Measurements from ENCODE around the gene TAX1BP1.

TAX1BP1 gene

DNA sequence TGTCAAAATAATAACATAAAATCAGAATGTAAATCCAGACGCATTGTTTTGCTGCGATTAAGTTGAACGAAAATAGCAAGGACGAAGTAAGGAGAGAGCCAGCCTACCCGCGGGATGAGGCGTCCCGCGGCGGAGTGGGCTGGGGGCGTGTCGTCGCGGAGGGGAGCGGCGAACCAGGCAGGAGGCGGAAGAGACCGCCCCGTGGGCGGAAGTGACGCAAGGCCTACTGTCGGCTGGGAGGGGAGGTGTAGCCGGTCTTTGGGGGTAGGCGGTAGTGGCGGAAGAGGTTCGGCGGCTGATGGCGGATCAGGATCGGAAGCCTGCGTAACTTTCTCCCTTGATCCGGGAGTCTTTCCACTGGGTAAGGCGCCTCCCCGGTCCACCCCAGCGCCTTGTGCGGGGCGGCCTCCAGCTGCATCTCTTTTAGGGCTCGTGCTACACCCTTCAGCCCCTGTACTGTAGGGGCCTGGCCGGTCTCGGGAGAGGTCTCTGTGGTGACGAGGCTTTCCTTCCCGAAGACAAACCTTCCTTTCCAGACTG lies at the start of gene TAX1BP1:
Gene TAX1BP1 (plus strand): TSS at position 254 of the 540 bp plus-strand sequence. CDS start 8,363 bp downstream, outside the sequence.
- DNase-seq = peak; percentile 86

DNA sequence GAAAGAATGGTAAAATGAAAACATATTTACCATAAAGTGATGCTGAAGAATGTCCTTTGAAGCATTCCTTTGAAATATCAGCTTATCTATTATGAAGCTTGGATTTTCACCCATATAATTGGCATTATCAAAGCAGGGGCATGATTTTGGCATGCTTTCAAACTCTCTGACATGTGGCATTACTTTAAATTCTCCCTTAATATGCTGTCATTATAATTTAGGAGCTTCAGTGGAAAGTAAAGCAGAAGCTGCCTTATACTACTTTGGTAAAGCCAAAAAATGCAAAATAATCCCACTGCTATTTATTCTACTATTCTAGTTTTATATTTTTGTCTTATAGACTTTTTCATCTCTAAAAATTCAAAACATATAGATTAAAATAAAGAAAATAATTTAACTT lies 49.3 kb upstream of the TAX1BP1 start:
- DNase-seq = no peak

DNA sequence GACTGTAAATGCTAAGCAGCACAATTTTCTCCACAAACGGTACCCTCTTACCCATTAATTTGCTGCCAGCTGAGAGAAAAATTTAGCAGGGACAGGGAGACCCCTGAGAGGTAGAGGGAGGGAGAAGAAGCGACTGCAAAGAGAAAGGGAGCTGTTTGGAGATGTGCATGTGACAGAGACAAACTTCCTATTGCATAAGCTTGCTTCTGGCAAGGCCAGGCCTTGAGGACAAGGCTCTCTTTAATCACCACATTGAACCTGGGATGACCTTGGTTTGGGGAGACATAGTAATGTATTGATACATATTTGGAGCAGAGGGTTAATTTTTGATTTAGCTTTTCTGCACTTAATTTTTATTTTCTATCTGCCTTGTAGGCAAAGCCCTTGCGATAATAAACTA lies 46.2 kb upstream of the TAX1BP1 start:
- DNase-seq = no peak

DNA sequence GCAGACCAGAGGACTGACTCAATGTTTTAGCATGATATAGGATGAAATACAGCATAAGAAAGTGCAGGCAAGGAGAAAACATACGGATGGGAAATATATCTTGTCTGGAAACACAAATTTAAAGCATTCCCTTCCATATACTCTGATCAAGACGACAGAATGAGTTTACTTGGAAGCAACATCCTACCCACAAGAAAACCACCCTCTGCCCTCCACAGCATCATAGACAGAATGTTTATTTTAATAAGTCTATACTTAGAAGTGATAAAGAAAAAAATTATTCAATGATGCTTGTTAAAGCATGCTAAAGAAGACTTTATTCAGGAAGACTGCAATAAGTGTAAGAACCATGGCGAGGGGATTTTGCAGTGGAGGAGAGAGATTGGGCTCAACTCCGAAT lies 44.9 kb upstream of the TAX1BP1 start:
- DNase-seq = no peak

DNA sequence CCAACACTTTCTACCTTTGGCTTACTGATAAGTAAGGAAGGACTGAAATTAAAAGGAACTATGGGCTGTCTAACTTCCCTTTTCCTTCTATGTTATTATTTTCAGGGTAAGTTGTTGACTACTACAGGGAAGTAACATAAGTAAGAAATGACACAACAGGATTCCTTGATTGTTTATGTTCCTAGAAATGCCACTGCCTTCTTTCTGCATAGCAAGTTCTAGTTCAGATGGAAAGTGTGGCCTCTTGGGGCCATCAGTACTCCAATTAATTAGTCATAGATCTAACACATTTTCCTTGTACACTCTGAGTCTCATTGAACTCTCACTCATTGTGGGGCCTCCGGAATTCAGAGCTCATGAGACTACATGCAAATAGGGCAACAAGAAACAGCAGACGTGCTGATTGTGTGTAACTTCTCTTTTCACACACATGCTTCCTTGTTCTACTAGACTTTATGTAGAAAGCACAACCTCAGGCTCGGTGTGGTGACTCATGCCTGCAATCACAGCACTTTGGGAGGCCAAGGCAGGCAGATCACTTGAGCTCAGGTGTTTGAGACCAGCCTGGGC lies 42.0 kb upstream of the TAX1BP1 start:
- peak; percentile 27 for DNase-seq

DNA sequence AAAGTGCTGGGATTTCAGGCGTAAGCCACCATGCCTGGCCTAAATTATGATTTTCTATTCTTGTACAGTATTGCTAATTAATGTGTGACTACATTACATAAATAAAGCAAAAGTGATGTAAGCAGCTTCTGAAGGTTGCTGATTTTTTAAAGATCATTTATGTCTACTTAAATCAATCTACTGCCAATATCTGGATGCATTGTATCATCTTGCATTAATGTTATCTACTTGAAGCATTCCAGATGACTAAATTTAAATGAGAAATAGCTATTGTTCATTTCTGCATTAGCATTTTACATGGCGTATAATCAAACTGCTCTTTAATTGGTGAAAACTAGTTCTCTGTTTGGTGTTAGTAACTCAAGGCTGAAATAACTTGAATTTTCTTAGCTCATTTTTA lies 40.2 kb upstream of the TAX1BP1 start:
- DNase-seq = no peak

DNA sequence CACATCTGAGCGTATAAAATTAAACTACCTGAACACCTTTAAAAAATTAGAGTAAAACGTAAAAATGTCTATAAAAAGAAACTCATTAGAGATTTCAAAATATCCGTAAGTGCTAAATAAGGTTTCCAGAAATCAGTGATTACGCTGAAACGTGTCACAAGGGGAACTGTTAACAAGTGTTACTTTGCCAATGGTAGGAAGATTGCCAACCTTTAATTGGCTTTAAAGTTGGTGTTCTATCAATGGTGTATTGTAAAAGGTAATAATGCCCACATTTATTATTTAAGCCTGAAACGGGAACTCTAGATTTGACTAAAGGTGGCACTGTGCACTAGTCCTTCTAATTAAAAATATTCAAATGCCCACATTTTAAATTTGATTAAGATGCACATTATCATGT lies 39.5 kb upstream of the TAX1BP1 start:
- DNase-seq = no peak

DNA sequence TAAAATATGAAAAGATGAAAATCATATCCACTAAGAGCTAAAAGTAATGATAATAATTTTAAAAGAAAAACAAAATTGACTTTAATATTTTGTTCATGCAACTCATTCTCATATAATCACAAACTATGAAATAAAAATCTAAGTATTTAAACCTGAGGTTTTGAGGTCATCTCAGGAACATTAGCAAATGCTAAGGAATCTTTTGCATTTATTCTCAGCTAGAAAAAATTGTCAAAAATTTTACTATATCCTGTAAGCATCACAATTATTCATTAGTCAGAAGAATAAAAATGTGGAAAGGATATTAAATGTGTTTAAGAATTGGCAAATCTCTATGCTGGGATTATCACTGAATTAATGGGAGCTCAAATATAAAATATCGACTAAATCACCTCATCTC lies 36.8 kb upstream of the TAX1BP1 start:
- DNase-seq = no peak

DNA sequence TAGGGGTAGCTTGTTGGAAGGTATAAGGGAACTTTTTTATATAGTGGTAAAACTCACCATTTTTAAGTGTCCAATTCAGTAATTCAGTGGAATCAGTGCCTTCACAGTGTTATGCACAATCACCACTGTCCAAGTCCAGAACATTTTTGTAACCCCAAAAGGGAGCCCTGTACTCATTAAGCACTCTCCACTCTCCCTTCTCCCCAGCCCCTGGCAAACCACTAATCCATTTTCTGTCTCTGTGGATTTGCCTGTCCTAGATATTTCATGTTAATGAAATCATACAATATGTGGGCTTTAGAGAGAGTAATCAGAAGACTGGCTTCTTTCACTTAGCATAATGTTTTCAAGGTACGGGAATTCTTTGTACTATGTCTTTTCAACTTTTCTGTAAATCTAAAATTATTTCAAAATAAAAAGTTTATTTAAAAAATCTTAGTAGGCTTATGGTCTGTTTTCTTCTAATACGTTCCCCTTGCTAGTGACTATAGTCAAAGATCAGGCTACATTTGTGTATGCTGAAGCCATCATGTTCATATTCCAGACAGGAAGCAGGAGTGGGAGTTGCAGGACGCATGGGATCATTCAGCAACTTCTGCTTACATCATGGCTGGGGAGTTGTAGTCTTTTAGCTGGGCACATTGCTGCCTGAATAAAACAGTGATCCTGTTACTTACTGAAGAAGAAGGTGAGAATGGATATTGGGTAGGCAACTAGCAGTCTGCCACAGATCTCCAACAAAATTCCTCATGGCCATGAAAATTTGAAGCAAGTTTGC lies 35.4 kb upstream of the TAX1BP1 start:
- DNase-seq = no peak

DNA sequence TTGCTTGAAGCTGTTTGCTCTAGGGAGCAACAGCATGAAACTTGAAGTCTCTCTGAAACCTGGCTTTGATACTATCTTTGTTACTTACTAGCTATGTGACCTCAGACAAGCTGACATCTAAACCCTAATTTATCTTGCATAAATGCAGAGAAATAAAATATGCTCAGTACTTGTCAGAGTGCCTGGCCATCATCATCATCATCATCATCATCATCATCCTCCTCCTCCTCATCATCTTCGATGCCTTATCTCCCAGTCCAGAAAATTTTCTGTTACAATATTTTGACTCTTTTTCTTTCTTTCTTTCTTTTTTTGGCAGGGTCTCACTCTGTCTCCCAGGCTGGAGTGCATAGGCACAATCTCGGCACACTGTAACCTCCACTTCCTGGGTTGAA lies 34.8 kb upstream of the TAX1BP1 start:
- no peak for DNase-seq

DNA sequence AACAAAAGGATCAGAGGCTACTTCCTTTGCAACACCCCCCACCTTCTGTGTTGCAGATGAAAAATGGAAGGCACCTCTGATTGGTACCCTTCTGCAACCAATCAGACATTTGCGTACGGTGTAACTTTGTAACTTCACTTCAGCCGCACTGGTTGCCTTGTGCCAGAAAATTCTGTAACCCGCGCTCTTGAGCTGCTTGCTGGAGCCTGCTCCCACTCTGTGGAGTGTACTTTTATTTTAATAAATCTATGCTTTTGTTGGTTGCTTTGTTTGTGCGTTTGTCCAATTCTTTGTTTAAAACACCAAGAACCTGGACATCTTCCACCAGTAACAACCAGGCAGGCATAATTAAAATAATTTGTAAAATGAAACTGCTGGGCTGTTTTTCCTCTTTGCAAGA lies 31.5 kb upstream of the TAX1BP1 start:
- no peak for DNase-seq

DNA sequence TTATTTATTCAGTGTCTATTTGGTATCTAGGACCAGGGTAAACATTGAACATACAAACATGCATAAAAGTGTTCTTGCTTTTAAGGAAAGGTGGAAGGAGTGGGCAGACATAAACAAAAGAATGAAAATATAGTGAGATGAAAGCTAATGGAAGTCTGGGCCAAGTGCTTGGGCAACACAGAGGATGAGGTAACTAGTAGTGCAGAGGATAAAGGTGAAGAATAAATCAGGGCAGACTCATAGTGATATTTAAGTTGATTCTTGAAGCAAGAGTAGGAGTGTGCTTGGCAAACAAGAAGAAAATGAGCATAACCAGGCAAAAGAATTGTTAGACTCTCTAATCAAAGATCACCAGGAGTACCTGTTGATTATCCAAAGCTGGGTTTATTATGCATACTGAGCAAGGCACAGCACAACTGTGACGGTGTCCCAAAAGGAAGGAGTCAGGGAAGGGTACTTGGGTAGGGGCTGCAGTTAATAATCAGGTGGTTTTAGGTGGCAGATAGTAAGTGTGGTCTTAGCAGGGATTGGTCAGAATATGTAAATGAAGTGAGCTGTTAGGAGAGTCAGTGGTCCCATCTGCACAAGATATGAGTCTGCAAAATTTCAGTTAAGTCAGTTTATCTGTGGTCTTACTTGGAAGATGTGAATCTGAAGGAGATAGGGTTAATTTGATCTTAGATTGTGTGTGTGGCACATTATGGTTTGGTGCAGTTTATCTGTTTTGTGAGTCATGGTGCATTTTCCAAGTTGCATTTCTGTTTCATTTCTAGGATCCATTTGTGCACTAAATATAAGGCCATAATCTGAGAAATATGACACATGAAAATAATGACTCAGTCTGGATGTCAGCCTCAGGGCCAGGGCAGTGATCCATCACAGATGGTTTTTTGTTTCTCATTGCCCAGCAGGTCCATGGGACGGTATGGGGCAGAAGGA lies 30.6 kb upstream of the TAX1BP1 start:
- DNase-seq = no peak

DNA sequence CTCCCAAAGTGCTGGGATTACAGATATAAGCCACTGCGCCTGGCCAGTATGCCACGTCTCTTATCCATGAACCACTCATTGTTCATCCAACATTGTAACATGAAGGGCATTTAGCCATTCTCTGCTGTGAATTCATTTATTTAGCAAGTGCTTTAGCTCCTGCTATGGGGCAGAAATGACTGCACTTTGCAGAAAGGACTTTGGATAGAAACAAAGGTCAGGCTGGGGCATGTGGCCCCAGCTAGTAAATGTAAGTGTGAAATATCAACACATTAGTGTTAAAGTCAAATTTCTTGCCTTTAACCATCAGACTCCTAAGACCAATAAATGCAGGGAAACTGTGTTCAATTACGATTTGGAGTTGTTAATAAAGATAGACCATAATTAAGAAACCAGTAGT lies 27.7 kb upstream of the TAX1BP1 start:
- no peak for DNase-seq

DNA sequence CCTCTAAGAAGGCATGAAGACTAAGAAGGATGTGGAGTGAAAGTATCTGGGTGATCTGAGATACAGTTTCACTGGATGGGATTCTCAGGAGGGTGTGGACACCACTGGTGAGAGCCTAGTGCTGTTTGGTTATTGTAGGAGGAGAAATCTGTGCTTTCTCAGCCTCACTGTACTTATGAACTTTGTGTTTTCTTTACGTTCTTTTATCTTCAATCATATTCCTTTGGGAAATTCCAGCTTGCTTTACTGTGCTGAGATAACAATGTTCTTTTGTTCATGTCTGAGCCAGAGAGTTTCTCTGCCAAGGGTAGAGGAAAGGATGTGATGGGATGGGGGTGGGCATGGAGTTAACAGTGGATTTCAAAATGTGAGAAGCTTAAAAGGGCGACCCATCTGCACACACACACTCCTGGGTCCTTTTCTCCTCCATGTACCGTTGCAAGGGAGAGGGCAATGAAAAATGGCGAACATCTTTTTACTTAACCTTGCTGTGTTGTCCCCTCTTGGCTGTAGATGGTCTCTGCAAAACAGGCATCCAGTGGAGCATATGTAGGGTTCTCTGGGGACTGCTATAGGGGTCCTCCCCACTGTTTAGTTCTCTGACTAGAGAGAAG lies 25.0 kb upstream of the TAX1BP1 start:
- DNase-seq = no peak

DNA sequence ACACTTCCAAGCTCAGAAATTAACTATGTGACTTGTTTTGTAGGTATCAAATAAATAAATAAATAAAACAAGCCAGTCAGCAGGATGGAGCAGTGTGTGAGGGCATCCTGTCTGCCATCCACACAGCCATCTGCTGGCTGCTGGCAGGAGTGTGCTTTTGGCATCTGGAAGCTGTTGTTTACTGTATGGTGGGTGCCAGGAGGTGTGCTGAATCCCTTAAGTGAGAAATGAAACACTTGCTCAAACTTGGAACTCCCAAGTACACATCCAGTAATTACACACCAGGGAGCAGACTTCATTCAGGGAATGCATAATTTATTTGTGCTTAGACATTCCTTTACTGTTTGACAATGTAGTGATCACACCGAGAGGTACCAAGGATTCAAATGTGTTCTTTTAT lies 16.9 kb upstream of the TAX1BP1 start:
- DNase-seq = no peak

DNA sequence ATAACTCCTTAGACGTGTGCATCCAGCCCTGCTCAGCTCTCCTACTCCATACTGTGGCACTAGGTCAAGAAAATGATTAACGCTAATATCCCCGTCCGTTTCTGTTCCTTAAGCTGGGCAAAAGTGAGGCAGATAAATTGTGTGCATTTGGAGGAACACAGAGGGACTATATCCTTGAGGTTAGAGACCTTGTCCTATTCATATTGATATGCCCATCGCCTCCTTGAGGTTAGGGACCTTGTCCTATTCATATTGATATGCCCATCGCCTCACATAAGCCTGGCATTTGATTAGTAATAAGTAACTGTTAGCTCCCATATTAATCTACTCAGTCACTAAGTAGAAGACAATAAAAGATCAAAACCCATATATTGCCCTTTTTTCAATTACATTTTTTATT lies 12.9 kb upstream of the TAX1BP1 start:
- no peak for DNase-seq

DNA sequence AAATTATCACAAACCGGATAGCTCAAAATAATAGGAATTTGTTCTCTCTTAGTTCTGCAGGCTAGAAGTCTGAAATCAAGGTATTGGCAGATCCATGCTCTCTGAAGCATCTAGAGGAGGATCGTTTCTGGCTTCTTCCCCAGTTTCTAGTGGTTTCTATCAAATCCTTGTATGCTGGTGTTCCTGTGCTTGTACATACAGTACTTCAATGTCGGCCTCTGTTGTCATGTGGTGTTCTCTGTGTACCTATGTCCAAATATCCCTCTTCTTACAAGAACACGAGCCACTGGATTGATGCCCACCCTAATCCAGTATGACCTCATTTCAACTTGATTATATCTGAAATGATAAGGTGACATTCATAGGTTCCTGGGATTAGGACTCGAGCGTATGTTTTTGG lies 9.8 kb upstream of the TAX1BP1 start:
- DNase-seq = no peak

DNA sequence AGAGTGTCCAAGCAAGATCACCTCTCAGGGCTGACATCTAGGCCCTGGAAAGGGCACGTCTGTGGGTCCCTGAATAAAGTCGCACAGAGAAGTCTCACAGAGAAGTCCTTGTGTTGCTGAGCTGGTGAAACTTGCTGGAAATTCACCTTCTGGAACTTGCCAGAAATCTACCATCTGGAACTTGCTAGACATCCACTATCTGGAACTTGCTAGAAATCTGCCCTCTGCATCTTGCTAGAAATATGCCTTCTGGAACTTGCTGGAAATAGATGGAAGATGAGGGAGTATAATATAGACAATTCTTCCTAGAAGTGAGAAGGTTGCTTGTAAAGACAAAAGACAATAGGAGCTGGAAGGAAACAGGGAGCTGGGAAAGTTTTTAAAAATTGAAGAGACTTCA lies 5.4 kb upstream of the TAX1BP1 start:
- no peak for DNase-seq

DNA sequence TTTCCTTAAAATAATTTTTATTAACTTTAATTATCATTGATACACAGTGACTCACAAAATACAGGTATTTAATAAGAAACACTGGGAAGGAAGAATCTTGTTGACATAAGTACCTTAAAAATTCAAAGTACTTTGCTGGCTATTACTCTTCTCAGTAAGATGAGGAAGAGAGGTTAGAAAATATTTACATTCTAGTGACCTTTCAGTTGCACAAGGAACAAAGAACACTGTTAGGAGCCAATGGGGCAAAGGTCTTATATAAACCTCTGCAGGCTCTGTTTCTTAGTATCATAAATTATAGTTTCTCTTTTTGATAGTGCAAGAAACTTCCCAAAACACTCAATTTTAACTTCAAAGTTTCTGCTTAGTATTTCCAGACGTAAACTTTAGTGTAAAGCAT lies 4.8 kb upstream of the TAX1BP1 start:
- no peak for DNase-seq

DNA sequence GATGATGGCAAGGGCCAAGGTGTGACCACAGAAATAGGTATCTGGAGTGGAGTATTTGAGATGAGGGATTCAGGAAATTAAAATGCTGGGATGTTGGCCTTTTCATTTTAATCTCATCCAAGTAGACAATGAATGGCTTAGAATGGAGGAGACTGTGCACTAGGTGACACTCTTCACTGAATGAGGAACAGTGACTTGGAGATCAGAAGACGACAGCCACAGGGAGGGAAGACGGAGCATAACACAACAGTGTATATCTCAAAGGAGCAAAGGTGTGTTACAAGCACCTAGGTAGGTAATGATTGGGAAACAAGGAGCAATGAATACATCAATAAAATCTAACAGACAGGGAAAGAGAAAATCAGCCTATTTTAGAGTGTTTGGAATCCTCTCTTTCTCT lies 4.1 kb upstream of the TAX1BP1 start:
- no peak for DNase-seq

DNA sequence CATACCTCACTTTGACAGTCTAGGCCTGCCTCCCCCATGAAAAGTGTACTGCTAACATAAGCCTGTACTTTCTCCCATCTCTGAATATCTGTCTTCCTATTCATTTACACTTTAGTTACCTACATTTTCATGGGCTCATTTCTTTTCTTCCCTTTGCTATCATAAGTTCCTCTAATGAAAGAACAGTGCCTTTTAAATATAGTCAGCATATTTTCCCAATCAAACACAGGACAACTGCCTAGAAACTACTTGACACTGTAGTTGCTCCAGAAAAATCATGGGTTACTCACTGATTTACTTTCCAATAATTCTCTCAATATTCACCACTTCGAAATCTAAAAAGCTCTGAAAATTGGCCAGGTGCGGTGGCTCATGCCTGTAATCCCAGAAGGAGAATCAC lies 2.8 kb upstream of the TAX1BP1 start:
- no peak for DNase-seq

DNA sequence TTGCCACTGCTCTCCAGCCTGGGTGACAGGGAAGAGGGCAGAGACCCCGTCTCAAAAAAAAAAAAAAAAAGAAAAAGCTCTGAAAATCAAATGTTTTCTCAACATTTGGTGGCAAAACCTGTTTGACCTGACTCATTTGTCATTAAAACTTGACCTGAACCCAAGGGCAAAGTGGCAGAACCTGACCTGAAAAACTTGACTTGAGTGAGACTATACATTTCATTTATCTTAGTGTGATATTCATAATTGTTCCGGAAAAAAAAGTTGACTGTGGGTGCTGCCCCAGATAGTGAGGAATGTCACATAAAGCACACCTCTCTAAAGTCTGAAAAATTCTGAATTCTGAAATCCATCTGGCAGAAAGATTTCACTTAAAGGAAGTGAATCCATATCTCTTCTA lies 2.3 kb upstream of the TAX1BP1 start:
- DNase-seq = no peak

DNA sequence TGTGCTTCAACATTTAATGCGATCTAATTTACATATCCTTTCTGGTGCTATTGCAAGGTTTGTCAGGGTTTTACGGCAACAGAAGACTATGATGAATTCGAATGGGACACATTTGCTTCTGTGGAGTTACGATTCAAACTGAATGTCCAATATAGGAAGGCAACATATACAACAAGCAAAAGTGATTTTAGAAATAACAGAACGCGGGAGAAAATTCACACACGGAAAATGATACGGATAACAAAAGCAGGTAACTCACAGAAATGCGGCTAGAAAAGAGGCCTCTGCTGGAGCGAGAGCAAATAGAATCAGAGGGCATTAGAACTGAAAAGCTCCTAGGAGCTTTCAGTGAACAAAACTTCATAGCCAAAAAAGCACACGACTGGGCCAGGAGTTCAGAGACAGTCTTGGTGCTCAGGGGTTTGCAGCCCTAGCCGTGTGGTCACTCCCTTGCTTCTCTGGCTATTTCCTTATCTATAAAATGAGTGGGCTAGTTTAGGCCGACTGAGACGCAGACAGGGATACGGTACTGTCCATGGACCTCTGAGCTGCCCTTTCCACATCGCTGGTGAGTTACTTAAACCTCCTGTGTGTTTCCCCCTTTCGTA lies 557 bp upstream of the TAX1BP1 start:
- DNase-seq = no peak

All from KG1 (cell line).